GM12875 (cell line): ENCODE results near the gene SNAP91.

ENCODE experiments used
- H3K4me3 ChIP-seq: one replicate; pipeline ENCODE4 v1.5.1; 2011; ENCODE audit warnings: low read depth, low read length, control low read depth
- TF ChIP-seq, protein P1 (sequence below): IDR thresholded peaks from 2 replicates; pipeline ENCODE4 v1.5.1; 2011; ENCODE audit warnings: low read depth, mild to moderate bottlenecking, control low read depth, inconsistent platforms, low read length, moderate library complexity, borderline replicate concordance; ENCODE audit not compliant: insufficient read depth

SNAP91 gene

DNA sequence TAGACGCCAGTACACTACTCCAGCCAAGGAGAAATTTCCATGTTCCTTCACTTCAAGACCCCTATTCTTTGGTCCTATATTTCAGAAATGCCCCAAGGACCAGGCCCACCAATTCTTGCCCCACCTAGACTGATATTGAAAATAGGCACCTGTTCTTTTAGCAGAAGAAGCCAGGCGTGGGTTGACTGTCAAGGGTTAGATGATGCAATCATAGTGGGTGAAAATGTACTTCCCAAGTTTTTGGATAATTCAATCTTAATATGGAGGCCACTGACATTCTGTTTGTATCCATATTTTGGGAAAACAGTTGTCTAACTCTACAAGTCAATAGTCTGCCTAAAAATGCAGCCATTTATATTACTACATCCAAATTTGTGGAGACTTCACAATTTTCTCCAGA is 21.0 kb upstream of the SNAP91 start:
- TF ChIP-seq, protein P1, sequence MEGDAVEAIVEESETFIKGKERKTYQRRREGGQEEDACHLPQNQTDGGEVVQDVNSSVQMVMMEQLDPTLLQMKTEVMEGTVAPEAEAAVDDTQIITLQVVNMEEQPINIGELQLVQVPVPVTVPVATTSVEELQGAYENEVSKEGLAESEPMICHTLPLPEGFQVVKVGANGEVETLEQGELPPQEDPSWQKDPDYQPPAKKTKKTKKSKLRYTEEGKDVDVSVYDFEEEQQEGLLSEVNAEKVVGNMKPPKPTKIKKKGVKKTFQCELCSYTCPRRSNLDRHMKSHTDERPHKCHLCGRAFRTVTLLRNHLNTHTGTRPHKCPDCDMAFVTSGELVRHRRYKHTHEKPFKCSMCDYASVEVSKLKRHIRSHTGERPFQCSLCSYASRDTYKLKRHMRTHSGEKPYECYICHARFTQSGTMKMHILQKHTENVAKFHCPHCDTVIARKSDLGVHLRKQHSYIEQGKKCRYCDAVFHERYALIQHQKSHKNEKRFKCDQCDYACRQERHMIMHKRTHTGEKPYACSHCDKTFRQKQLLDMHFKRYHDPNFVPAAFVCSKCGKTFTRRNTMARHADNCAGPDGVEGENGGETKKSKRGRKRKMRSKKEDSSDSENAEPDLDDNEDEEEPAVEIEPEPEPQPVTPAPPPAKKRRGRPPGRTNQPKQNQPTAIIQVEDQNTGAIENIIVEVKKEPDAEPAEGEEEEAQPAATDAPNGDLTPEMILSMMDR, result no peak
- H3K4me3 ChIP-seq, result no peak overlapping the region

DNA sequence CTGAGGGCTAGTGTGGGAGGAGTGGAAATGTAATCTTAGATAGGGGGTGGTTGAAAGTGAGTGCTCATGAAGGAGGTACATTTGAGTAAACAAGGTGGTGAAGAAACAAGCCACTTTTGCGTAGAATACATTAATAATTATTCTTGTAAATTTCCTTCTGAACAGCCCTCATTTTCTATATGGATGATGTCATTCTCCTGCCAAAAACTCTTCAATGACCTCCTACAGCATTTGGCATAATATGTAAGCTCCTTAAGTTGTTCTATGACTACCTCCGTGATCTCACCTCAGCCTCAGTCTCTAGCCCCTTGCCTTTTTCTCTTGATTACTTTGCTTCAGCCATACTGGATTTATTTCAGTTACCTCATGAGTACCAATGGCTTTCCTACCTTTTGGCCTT is 14.0 kb upstream of the SNAP91 start:
- TF ChIP-seq, protein P1, result no peak
- H3K4me3 ChIP-seq, result no peak overlapping the region

DNA sequence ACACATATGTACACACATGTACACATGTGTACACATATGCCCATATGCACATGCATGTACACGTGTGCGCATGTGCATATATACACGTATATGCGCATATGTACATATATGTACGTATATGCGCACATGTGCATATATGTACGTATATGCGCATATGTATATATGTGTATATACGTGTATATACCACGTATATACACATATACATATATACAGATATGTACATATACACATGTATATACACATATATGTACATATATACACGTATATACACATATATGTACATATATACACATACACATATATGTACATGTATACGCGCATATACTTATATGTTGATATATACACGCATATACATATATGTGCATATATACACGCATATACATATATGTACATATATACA is 8.9 kb upstream of the SNAP91 start:
- TF ChIP-seq, protein P1, result no peak
- no peak overlapping the region for H3K4me3 ChIP-seq

DNA sequence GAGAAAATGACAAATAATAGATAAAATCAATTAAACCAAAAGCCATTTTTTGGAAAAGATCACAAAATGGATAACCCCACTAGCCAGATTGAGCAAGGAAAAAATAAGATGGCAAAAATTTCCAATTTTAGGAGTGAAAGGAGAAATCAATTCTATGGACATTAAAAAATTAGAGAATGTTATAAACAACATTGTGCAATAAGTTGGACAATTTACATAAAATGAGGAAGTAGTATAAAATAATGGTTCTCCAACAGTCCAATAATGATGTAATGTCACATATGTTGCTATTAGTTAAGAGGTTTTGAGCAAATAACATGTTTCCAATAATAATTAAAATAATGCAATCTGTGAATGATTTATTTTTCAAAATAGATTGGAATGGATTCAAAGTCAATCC is 3.1 kb upstream of the SNAP91 start:
- TF ChIP-seq, protein P1, result no peak
- no peak overlapping the region for H3K4me3 ChIP-seq

DNA sequence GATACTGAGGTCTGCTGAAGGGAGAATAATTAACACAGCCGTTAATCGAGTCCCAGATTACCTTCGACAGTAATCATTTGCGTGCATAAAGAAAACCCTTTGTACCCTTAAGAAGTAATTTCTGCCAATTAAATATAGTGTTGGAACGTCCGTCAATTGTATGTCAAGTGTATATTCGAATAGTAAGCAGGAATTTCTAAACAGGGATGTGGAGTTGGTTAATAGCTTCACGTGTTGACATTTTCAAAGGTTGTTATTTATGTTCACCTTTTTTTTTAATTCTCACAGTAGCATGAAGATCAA is 798 bp upstream of the SNAP91 start:
- H3K4me3 ChIP-seq, result no peak overlapping the region
- TF ChIP-seq, protein P1, result no peak

DNA sequence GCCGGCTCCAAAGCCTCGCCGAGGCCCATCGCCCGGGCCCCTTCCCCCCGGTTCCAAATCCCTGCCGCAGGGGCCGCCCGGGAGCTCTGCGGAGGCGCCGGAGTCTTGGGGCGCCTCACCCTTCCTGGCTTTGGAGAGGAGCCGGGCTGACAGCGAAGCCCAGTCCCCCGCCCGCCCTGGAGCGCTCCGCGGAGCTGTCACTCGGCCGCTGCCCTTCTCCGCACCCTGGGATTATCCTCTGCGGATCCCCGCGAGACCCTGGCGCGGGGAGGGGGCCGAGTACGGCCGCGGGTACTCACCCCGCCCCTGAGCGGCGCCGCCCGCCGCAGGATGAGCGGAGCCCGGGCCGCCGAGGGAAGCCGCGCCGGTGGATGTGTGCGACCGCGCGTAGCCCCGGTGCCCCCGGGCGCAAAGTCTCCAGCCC is 343 bp downstream of the SNAP91 start:
- TF ChIP-seq, protein P1, result no peak
- no peak overlapping the region for H3K4me3 ChIP-seq

DNA sequence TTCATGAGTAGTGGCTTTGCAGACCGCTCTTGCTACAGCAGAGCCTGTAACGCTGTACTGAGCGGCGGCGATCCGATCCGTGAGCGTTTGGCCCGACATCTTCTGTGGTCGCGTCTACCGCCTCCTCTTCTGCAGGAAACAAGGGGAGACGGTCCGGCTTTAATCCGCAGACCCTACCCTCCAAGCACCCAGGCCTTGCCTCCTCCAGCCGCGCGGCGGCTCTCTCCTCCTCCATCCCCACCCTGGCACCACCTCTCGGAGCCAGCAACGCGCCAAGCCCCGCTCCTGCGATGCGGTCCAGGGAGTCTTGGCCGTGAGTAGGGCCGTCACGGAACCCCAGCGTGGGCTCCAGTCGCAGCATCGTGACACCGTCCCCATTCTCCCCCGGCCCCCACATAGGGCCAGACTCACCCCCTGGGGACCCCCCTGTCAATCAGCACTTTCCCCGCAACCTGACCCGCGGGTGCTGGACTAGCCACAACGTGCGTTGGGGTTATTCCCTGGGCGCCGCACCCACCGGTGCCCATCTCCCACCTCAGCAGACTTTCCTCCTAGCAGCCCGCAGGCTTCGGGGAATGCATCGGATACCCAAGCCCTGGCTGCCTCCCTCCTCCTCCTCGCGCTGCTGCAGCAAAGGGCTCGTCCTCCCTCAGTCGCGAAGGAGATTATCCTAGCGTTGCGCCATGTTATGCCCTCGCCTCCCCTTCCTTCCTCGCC is 914 bp downstream of the SNAP91 start:
- TF ChIP-seq, protein P1, result no peak

More for the DNA sequence above, 914 bp downstream of the SNAP91 start:
- H3K4me3 ChIP-seq, result no peak overlapping the region
